DMS53 treated with DMSO at 0.1 percent for 48 hours (cell line): ENCODE measurements around the gene CDHR5.

Source experiments
- DNase-seq: peaks from one replicate; lab custom pipeline; 2025; ENCODE audit not compliant: unreplicated experiment; lab: John Stamatoyannopoulos, UW

The CDHR5 gene

DNA sequence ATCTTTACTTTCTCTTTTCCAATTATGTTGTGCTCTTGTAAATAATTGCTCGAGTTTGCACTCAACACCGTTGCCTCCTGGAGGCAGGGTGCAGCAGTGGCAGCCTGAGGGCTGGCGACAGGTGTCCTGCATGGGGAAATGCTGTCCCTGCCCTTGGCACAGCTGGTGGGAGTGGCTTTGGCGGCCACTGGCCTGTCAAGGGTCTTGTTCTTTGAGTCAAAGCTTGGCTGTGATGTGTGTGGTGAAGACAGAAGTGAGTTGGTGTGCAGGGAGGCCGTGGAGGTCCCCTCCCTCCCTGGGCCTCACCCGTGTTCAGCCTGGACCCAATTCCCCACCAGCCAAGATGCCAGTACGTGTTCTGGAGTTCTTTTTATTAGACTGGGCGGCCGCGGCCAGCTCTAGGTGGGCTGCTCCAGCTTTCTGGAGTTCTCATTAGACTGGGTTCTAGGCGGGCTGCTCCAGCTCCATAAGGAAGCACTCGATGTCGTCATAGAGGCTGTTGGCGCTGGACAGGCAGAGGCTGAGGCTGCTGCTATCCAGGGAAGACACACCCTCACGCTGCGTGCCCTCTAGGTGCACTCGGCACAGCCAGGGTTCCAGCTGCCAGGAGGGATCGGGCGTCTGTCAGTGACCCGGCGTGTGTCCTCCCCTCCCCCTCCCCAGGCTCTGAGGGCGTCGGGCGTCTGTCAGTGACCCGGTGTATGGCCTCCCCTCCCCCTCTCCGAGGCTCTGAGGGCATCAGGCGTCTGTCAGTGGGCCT, 12.4 kb downstream of the CDHR5 start:
- peak; percentile 61 for DNase-seq

DNA sequence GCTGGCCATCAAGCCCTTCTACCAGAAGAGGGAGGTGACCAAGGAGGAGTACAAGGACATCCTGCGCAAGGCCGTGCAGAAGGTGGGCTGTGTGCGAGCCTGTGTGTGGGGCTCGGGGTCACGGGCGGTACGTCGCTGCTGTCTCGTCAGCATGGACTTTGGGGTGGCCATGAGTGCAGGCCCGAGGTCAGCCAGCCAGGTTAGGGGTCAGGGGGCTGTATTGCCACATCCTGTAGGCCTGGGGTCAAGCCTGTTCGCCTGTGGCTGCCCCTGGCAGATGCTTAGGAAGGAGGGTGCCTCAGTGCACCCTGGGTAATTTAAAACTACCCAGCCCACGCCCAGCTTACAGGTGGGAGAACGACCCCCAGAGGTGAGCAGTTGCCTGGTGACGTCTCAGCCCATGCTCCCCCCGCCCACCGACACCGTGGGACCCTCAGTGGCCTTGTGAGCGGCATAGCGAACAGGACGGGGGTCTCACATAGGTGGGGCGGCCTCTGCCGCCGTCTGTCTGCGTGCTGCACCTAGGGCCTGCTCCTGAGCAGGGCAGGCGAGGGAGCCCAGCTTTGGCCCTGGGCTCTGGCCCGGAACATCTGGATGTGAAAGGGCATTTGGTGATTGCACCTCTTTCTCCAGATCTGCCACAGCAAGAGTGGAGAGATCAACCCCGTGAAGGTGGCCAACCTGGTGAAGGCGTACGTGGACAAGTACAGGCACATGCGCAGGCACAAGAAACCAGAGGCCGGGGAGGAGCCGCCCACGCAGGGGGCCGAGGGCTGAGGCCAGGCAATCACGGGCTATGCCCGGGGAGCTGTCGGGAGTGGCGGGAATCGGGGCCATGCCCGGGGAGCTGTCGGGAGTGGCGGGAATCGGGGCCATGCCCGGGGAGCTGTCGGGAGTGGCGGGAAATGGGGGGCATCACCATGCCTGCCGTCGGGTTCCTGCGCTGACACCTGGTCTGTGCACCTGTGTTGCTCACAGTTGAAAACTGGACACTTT, 13.5 kb downstream of the CDHR5 start:
- DNase-seq = no peak

DNA sequence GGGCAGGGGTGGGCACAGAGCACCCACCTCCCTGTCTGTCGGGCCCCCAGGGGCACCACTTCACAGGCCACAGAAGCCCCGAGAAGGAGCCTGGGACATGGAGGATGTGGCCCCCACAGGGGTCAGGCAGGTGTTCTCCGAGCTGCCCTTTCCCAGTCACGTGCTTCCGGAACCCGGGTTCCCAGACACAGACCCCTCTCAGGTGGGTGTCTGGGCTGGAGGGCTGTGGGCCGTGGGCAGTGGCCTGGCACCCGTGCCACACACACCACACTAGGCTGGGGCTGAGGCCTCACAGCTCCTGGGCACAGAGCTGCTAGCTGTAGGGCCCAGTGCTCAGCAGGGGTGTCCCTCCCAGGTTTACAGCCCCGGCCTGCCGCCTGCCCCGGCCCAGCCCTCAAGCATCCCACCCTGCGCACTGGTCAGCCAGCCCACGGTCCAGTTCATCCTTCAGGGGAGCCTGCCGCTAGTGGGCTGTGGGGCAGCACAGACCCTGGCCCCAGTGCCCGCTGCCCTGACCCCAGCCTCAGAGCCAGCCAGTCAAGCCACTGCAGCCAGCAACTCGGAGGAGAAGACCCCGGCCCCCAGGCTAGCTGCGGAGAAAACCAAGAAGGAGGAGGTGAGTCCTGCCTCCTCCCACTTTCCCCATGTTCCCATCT, 14.5 kb downstream of the CDHR5 start:
- no peak for DNase-seq

DNA sequence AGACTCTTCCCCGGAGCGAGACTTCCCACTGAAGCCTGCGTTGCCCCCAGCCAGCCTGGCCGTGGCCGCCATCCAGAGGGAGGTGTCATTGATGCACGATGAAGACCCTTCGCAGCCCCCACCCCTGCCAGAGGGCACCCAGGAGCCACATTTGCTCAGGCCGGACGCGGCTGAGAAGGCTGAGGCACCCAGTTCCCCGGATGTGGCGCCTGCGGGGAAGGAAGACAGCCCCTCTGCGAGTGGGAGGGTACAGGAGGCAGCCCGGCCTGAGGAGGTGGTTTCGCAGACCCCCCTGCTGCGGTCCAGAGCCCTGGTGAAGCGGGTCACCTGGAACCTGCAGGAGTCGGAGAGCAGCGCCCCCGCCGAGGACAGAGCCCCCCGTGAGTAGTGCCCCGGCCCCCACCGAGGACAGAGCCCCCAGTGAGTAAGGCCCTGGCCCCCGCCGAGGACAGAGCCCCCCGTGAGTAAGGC, 15.4 kb downstream of the CDHR5 start:
- DNase-seq = no peak

DNA sequence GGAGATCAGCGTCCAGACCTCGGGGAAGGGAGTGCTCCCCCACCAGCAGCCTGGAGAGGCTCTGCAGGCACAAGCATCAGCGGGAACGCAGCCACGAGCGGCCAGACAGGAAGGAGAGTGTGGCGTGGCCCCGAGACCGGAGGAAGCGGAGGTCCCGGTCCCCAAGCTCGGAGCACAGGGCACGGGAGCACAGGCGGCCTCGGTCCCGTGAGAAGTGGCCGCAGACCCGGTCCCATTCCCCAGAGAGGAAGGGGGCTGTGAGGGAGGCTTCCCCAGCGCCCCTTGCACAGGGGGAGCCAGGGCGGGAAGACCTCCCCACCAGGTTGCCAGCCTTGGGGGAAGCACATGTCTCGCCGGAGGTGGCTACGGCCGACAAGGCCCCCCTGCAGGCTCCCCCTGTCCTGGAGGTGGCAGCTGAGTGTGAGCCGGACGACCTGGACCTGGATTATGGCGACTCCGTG, 15.9 kb downstream of the CDHR5 start:
- no peak for DNase-seq

DNA sequence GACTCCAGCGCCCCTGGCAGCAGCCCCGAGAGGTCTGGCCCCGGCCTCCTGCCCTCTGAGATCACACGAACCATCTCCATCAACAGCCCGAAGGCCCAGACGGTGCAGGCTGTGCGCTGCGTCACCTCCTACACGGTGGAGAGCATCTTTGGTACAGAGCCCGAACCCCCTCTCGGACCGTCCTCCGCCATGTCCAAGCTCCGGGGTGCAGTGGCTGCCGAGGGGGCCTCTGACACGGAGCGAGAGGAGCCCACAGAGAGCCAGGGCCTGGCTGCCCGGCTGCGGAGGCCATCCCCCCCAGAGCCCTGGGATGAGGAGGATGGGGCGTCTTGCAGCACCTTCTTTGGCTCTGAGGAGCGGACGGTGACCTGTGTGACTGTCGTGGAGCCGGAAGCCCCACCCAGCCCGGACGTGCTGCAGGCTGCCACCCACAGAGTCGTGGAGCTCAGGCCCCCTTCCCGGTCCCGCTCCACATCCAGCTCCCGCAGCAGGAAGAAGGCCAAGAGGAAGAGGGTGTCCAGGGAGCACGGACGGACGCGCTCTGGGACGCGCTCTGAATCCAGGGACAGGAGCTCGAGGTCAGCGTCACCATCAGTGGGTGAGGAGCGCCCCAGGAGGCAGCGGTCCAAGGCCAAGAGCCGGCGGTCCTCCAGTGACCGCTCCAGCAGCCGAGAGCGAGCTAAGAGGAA, 16.6 kb downstream of the CDHR5 start:
- DNase-seq = no peak

DNA sequence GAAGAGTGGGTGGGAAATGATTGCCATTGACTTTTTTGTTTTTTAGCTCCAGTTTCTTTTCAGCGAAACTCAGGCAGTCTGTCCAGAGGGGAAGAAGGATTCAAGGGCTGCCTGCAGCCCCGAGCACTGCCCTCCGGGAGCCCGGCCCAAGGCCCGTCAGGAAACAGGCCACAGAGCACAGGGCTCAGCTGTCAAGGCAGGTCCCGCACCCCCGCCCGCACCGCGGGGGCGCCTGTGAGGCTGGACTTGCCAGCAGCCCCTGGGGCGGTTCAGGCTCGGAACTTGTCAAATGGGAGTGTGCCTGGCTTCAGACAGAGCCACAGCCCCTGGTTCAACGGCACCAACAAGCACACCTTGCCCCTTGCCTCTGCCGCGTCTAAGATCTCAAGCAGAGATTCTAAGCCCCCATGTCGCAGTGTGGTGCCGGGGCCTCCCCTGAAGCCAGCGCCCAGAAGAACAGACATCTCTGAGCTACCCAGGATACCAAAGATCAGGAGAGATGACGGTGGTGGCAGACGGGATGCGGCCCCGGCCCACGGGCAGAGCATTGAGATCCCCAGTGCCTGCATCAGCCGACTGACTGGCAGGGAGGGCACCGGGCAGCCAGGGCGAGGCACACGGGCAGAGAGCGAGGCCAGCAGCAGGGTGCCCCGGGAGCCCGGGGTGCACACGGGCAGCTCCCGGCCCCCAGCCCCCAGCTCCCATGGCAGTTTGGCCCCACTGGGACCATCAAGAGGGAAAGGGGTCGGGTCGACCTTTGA, 17.6 kb downstream of the CDHR5 start:
- DNase-seq = no peak

DNA sequence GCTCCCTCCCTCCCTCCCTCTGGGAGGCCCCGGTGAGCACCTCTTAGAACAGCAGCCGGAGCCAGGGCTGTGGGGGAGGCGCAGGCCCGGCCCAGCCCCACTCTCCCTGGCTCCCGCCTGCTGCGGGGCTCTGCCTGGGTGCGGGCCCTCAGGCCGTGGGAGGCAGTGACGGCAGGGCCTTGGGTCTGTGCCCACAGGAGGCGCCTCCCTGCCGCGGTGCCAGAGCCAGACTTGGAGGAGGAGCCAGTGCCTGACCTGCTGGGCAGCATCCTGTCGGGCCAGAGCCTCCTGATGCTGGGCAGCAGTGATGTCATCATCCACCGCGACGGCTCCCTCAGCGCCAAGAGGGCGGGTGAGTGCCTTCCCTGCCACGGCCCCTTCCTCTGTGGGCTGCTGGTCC, 18.5 kb downstream of the CDHR5 start:
- DNase-seq = peak; percentile 1

DNA sequence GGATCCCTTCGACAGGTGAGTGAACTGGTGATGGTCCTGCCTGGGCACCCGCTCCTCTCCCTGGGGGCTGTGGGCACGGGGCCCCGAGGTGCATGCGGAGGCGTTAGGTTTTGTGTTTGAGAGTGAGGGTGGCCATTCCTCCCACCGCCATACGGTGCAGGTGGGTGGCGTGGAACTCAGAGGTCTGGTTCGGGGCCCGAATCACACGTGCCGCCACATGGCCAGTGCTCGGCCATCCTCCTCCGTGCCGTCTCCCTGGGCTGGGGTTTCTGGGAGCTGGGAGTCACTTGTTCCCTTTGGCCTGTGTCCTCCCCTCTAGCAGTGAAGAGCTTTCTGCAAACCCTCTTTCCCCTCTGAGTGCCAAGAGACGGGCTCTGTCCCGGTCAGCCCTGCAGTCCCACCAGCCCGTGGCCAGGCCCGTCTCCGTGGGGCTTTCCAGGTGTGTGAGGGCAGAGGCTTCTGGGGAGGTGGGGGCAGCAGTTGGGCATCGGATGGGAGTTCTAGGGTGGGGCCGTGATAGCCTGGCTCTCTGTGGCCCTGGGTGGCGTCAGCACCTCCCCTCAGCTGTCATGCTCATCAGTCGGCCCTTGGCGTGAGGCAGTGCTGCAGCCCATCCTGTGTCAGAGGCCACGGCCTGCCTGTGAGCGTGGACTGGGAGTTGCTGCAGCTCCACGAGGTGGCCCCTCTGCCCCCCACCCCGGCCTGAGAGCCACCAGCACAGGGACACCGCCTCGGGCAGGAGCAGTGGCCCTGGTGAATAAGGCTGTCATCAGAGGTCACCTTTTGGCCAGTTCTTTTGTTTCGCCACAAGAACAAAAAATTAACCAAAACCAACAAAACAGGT, 19.2 kb downstream of the CDHR5 start:
- DNase-seq = no peak

DNA sequence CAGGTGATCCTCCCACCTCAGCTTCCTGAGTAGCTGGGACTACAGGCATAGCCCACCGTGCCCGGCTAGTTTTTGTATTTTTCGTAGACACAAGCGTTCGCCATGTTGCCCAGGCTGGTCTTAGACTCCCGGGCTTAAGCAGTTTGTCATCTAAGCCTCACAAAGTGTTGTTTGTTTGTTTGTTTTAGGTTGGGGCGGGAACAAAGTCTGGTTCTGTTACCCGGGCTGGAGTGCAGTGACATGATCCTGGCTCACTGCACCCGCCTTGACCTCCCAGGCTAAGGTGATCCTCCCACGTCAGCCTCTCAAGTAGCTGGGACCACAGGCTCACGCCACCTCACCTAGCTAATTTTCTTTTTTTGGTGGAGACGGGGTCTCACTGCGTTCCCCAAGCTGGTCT, 21.6 kb downstream of the CDHR5 start:
- no peak for DNase-seq

DNA sequence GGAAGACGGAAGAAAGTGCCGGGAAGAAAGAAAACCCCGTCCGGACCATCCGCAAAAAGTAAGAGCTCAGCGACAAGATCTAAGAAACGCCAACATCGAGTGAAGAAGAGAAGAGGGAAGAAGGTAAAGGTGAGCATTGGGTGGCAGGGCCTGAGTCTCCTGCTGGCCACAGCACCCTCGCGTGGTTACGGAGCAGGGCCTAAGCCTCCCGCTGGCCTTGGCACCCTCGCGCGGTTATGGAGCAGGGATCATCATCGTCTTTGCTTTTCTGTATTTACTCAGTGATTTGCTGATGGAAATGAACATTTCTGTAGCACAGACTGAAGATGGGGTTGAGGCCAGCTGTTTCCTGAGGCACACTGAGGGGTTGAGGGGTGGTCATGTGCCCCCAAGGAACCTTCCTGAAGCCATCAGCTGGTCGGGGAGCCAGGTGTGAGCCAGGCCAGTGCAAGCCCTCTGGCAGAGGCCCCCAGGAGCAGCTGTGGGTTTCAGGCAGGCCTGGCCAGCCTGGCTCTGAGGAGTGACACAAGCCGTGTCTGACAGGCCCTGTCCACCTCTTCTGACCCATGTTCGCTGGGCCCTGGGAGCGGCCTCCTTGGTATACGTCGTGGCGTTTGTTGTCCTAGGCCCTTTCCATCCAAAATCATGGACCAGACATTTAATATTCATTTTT, 23.0 kb downstream of the CDHR5 start:
- no peak for DNase-seq

DNA sequence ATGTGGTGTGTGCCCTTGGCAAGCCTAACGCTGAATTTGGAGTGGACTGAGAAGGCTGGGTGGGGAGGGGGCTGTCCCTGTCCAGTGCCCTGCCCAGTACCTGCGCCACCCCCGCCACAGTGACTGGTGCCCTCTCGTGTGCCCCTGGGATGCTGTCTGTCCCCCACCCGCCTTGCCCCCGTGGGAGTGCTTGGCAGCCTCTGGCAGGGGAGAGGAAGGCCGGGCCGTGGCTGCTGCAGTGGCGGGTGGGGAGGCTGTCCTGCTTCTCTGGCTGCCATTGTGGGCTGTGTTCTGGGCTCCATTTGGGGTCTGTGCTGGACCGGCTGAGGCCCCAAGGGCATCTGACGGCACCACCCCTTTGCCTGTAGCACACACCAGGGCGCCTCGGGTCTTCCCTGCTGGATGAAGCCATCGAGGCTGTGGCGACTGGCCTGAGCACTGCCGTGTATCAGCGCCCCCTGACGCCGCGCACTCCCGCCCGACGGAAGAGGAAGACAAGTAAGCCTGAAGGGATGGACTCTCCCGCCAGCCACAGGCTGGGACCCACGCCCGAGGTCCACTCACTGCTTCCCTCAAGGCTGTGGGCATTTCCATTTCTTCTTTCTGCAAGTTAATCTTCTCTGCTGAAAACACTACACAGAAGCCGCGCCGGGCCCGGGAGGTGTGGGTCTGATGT, 26.6 kb downstream of the CDHR5 start:
- no peak for DNase-seq

DNA sequence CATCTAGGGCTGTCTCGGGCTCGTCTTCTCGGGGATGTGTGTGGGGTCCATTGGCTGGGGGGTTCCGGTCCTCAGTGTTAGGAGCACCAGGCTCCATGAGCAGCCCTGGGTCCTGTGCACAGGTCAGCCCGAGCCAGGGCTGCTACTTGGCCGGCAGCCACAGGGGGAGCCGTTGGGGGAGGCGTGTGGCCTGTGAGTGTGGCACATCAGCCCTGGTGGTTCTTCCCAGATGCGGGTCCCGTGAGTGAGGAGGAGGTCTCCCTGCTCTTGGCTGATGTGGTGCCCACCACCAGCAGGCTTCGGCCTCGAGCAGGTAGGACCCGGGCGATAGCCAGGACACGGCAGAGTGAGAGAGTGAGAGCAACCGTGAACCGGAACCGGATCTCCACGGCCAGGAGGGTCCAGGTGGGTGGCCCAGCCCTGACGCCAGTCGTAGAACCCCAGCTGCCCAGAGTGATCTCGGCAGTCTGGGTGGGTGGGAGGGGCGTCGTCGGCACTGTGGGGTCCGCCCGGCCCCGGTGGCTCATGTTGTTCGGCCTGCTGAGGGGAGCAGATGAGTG, 27.5 kb downstream of the CDHR5 start:
- no peak for DNase-seq

DNA sequence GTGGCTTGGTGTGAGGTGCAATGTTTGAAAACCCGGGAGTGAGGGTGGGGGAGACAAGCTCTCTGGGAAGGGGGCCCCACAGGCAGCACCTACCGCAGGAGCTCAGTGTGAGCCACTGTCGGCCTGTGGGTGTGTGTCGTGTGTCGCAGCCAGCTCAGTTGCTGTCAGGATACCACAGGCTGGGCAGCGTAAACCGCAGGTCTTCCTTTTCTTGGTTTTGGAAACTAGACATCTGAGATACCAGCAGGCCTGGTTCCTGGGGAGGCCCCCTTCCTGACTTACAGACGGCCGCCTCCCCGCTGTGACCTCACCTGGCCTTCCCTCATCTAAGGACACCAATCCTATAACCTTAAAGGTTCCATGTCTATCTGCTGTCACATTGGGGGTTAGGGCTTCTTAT, 28.4 kb downstream of the CDHR5 start:
- DNase-seq = no peak

DNA sequence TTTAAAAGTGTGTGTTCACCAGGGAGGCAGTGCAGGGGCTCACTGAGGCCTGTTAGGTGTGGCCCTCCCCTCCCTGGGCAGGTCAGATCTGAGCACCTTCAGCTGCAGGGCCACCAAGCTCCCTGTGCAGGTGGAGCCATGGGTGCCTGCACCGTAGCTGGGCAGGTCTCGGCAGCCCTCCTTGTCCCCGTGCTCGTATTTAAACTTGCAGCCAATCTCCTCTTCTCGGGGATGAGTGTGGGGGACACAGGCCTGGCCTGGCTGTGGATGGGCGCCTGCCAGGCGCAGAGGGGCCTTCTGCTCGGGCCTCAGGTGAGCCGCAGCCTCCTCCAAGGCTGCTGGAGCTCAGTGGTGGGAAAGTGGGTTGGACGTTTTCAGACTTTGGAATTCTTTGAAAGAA, 29.4 kb downstream of the CDHR5 start:
- no peak for DNase-seq

DNA sequence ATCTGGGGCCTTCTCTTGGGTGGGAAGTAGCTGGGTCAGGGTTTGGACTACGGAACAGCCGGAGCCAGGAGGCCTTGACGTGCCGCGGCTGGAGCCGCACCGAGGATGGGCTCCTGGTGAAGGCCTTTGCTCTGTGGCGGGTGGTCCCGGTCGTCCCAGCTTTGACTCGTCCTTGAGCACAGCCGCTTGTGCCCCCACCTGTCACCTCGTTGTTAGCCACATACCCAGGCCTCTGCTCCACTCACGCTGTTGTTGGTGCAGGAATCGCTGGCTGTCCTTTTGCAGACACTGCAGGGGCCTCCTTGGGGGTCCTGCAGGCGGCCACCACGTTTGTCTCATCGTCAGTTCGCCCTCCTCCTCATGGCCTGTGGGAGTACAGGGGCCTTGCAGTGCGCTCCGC, 31.4 kb downstream of the CDHR5 start:
- DNase-seq = no peak

DNA sequence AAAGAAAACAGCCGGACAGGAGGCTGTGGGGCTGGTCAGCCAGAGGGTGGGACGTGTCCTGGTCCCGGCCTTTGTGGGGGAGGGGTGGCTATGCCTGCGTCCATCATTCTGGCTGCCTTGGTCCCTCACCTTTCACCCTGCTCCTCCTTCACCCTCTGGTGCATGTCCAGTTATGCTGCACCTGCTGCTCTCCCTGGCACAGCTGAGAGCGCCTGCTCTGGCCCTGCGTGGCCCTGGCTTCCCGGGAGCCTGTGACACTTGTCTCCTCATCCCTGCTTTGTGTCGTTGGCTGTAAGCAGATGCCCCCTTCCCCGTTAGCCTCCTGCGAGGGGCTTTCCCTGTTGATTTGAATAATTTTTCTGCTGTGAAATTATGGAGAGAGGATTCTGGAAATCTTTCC, 31.8 kb downstream of the CDHR5 start:
- no peak for DNase-seq

DNA sequence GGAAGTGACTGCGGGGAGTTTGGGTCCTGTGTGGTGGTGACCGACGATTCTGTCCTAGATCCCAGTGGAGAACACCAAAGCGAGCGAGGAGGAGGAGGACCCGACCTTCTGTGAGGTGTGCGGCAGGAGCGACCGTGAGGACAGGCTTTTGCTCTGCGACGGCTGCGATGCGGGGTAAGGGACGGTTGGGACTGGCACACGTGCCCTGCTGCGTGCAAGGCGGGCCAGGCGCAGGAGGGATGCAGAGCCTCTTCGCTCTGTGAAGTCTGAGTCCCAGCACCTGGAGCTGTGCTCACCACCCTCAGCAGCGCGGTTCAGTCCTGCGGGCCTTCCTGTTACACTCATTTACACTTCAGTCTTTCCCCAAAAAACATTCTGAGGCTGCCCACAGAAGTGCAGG, 32.3 kb downstream of the CDHR5 start:
- DNase-seq = no peak
